ENCODE measurements around the gene DPH6.
"Not testable (repeated sequence)": the region's sequence is repeated elsewhere in the genome, so short reads cannot be mapped to it uniquely, and the experiment has no call there.

The DPH6 gene

DNA sequence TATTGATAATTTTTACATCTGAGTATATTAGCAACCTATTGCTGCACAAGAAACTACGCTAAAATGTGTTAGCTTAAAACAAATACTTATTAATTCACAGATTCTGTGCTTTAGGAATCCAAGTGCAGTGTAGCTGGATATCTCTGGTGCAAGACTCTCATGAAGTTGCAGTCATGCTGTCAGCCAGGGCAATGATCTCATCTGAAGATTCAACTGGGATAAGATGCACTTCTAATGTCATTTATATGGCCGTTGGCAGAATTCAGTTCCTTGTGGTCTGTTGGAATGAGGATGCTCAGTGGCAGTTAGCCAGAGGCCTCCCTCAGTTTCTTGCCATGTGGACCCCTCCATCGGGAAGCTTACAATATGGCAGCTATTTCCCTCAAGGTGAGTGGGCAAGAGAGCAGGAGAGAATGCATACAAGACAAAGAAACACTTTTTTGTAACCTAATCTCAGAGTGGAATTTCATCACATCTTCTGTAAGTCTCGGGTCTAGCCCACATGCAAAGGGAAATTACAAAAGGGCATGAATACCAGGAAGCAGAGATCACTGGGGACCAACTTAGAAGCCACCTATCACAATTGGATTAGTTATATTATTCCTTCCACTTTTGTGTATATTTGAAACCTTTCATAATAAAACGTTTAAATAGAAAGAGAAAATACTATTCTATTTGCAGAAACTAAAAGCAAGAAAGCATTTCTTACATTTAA lies 61.6 kb downstream of the DPH6 start:
- DNase-seq: no peak

DNA sequence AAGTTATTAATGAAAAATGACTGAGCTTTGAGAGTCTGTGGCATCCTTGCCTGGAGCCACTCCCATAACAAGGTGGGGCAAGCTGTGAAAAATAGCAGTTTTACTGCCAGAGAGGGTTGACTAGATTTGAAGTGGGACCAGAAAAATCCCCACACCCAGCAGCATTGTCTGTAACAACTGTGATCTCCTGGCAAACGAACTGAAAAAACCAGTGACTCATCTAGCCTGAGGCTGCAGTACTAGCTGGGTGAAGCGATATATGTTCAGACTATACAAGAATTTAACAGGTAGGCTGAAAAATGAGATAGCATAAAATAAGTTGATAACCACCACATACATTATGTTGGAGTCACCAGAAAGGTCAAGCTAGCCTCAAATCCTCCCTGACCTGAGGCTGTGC lies 64.0 kb downstream of the DPH6 start:
- no peak for DNase-seq

DNA sequence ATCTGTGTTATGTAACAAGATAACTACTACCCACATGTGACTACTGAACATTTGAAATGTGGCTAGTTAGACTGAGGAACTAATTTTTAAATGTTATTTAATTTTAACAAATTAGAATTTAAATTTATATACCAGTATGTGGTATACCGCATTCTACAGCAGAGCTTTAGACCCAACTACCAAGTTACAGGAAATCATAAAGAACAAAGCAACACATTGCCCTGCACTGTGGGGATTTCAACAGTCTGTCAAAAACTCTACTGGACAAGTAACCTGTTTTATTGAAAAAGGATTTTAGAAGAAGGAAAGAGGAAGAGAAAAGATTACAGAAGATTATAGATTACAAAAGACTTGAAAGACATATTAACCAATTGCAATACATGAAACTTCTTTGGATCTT lies 64.9 kb downstream of the DPH6 start:
- no peak for DNase-seq

DNA sequence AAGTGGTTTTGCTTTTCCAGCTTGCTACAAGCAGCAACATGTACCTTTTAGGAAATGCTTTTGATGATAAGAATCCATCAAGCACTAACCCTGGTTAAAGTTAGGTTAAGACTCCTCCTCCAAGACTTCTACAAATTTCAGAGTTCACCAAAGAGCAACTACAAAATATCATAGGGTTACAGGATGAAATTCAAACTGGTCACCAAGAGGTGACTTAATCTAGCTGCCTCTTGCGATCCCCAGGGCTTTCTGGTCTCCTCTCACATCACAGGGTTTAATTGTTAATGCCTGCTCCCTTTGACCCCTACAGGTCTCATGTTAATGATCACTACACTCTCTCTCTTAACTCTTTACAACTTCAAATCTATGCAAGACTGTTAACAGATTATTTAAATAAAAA lies 66.5 kb downstream of the DPH6 start:
- no peak for DNase-seq

DNA sequence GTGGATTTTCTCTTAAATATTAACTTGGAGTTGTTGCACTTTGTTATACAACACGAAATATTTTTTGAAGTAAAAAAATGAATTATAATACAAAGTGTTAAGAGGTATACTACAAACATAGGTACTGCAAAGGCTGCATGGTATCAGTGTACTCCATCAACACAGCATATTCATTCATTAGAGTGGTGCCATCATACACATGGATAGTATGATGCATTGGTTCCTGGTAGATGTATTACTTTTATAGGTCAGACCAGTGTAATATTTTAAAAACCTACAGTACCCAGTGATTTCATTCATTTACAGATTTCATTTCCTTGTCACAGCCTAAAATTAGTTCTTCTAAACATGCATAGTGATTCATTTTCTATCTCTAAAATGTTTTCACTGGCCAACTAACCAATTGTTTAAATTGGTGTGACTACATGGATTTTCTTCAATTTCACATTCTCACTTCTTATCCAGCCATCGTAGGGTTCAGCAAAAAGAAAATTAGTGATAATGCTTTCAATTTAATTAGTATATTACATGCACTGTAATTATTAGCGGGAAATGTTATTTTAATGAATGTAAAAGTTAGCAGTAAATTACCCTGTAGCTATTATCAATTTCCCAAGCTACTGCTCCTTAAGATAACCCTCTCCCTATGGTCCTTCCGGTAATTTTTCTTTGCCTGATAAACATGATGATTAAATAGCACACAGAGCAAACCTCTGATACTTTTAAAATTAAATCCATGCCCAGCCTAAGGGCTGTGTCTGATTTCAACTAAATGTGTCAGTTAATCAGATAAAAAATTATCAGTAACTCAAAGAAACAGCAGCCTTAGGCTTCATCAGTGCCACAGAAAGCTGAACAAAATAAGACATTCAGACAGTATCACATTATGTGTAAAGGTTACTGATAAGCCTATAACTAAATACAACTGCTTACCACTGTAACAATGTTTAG lies 68.4 kb downstream of the DPH6 start:
- DNase-seq: no peak

DNA sequence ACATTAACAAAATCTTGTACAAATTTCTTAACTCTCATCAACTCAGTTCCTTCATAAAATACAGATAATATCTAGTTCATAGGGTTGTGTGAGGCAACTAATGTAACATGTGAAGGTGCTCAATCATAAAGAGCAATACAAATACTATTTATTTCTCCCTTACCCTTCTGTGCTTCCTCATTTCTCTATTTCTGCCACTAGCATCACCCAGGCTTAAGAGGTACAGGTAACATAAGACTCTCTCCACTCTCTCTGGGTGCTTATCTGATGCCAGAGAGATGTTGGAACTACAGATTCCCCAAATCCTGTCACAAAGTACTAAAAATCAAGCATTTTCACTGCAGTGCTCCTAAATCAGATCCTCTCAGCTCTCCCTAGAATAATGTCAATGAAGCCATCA lies 74.9 kb downstream of the DPH6 start:
- no peak for DNase-seq

DNA sequence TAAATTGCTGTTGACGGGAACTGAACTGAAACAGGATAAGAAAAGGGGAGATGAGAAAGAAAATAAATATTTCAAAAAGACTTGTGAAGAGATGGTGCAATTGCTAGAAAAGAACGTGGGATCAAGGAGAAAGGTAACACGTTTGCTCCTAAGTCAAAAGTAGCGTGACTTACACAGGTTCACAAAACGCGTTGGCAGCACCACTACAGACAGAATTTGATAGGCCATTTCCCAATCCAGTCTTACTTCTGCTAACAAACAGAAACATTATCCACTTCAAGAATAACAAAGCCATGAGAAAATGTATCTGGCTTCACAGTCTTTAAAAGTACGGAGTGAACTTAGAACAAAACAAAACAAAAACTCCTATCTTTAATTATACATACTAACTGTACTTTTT lies 75.5 kb downstream of the DPH6 start:
- no peak for DNase-seq

DNA sequence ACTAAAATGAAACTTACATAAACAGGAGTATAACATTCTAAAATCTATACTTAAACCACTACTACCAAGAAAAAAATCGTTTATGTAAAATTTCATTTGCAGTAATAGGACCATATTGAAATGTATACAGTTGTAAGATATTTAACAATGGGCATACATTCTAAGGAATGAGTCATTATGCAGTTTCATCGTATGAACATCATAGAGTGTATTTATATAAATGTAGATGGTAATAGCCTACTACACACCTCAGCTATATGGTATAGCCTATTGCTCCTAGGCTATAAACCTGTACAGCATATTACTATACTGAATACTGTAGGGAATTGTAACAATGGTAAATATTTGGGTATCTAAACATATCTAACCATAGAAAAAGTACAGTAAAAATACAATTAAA lies 79.5 kb downstream of the DPH6 start:
- DNase-seq: no peak

DNA sequence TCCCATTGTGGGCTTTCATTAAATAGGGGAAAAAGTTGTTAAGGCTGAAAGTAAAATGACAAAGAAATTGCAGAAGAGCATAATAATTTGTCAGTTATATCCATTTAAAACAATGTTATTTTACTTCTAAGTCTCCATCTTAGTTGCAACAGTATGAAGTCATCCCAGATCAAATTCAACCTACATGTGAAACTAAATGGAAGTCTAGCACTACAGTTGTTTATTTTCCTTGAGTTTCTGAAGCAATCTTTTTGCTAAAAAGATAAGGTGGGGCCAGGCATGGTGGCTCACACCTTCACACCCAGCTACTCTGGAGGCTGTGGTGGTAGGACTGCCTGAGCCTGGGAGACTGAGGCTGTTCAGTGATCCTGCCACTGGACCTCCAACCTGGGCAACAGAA lies 80.2 kb downstream of the DPH6 start:
- DNase-seq: no peak

DNA sequence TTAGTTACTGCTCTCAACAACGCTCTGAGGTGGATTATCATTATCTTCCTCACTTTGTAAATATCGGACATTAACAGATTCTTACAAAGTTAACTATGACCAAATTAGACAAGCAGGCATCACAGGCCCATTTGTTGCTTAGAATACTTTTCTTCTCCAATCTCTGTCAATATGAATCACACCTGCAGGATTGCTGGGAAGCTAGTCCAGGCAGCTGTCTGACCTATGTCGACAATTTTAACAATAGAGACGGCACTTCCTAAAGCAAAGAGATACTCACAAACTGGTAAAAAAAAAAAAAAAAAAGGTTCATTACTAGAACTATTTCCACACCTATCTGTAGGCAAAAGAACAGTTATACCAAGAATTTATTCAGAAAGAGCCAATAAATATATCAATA lies 85.3 kb downstream of the DPH6 start:
- DNase-seq: no peak

DNA sequence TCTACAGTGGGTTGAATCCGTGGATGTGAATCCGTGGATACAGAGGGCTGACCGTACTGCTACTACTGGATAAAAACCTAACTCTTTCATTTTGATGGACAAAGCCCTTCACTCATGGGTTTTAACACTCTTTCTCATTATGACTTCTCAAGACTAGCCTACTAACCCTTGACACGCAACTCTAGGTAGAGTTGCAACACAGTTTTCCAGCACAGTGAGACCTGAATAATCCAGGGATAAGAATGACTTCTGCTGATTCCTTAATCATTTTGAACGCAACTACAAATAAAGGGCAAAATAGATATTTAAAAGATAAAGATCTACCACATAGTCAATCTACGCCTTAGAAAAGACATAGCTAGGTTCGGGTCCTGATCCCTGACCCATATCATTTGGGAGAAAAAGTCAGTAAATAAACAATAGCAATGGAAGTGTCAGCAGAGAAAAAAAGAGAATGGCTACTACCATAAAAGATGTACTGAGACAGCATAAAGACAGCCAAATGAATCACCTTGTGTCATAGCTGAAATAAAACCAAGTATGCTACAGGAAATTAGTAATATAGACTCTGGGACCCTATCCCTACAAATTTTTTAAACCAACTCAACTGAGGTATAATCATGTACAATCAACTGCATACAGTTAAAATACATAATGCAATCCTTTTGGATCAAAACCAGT lies 87.6 kb downstream of the DPH6 start:
- DNase-seq: no peak

DNA sequence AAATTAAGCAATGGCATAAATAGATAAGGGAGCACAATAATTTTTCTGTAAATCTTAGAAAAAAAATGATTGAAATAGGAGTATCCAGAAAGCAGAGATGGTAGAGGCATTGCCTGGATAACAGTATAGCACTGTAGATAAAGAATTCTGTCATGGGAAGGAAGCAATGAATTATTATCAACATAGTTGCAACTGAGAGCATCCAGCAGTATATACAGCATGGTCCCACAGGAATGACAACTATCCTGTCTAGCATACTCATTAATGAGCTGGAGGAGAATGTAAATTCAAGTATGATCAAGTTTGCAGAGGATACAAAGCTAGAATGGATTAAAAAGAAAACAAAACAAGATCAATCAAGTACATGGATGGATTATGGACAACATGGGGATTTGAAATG lies 90.8 kb downstream of the DPH6 start:
- no peak for DNase-seq

DNA sequence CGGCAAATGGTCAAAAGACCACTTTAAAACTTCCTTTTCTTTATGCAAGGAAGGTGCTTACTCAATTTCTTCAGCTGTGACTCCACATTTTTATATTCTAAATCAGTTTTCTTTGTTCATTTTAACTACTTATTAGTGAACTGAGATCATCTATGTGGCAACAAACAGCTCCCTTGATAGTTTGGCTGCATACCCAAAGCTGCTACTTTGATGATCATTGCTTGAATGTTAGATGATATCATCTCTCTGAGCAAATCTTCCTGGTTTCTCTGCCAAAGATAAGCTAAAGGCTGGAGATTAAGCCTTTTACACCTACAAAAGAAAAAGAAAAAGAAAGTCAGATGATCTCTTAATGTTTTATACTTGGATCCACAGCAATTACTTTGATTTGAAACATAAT lies 95.5 kb downstream of the DPH6 start:
- DNase-seq: no peak

DNA sequence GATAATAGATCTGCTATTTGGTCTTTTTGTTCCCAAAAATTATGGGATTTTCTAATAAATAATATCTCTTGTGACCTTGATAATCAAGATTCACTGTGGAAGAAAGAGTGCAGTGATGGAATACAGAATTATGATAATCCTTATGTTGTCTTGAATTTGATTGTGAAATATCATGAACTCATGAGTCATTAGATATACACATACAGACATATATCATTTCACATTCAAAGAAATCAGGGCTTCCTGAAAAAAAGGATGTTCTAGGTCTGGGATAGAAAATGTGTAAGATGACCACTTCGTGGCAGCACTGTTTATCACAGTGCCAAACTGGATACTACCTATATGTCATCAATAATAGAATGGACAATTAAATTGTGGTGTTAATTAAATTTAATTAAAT lies 97.7 kb downstream of the DPH6 start:
- no peak for DNase-seq

DNA sequence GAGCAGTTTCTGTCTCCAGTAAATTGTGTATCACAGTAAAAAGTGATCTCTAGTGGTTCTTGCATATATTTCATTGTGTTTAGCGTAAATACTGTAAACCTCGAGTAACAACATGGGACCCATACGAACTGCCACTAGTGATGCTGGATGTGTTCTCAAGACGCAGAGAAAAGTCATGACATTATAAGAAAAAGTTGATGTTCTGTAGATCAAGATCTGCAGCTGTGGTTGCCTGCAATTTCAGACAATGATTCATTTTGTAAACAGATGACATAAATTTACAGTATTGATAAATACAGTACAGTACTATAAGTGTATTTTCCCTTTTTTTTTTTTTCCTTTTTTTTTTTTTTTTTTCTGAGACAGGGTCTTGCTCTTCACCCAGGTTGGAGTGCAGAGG lies 100.1 kb downstream of the DPH6 start:
- DNase-seq: no peak

DNA sequence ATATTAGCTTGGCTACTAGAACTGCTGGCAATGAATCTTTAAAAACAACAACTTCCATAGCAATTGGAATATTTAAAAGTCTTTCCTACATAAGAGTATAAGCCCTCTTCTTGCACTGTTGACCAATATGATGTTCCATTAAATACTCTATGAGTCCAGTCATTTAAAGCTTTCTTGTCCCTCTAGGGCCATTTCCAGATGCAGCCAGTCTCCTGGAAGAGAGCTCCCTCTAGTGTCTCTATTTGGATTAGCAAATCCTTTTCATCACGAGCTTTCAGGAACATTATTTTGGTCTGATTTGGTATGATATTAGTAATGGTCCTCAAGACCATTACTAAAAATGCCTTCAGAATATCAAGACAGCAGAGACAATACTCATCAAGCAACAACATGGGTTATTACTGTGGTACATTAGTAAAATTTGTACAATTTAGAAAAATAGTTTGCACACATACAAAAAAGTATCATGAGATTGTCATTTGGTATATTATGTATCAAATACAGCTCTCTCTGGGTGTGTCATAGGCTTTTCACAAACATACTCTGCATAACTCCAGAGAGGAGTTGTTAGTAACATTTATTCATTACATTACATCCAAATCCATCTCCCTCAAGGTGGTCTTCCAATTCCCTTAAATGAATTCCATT lies 101.3 kb downstream of the DPH6 start:
- DNase-seq: peak; percentile 53 to 67

DNA sequence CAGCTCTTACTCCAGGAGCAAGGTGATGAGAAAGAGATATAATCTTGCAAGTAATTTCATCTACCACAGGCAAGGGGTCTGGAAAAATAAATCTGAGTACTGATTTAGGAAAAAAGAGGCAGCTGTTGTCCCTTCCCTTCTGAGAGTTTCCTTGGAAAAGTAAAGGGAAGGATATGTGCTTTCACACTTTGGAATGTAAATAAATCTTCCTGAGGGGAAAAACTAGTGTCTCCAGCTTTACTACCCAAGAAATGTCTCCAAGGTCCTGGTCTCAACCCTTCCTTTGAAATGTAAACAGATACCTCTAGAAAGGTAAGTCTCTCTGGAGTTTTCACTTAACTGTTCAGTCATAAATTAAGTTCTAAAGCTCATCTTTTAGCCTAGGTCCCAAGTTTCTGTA lies 102.6 kb downstream of the DPH6 start:
- no peak for DNase-seq

DNA sequence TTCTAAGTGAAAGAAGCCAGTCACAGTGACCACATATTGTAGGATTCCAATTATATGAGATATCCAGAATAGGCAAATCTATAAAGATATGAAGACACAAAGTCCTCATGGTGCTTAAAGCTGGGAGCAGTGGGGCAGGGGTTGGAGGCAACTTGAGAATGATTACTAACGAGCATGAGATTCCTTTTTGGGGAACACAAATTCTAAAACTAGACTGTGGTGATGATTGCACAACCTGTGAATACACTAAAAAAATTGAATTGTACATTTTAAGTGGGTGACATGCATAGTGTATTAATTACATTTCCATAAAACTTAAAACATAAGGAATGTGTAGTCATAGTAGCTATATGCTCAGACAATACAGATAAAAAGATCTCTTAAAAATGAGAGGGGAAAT lies 103.2 kb downstream of the DPH6 start:
- DNase-seq: peak; percentile 56 to 76

DNA sequence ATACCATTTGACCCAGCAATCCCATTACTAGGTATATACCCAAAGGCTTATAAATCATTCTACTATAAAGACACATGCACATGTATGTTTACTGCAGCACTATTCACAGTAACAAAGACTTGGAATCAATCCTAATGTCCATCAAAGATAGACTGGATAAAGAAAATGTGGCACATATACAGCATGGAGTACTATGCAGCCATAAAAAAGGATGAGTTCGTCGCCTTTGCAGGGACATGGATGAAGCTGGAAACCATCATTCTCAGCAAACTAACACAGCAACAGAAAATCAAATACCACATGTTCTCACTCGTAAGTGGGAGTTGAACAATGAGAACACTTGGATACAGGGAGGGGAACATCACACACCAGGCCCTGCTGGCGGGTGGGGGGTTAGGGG lies 104.7 kb downstream of the DPH6 start:
- DNase-seq: not testable (repeated sequence)

DNA sequence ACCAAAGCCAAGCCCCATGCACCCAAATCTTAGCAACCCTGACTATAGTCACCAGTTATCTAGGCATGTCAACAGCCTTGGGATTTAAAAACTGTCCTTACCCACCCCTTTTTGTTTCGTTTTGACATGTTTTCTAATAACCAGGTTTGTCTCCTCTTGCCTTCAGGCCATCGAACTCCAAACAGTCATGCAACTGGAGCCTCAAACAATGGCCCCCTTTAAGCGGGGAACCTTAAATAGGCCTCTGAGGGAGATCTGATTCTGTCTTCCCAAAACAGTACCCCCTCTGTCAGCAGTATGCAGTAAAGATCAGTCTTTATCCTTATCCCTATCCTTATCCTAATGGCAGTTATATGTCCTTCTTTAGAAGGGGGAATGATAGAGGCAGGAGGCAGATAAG lies 105.7 kb downstream of the DPH6 start:
- DNase-seq: no peak

DNA sequence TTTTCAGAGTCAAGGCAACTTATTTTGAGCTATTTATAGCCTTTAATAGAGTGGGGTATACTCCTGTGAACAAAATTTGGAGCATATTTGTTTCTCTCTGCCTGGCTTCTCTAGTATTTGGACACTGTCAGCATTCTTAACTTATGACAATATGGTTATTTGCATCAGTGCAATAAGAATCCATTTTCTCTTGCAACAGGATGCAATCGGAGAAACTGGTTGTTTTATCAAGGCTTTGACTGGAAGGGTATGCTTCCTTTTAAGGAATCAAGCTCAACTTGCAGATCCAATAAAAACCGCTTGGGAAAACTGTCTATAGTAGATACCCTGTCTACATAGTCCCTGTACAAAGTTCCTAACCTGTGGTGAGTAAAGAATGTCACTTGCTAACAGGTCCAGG lies 106.7 kb downstream of the DPH6 start:
- no peak for DNase-seq

DNA sequence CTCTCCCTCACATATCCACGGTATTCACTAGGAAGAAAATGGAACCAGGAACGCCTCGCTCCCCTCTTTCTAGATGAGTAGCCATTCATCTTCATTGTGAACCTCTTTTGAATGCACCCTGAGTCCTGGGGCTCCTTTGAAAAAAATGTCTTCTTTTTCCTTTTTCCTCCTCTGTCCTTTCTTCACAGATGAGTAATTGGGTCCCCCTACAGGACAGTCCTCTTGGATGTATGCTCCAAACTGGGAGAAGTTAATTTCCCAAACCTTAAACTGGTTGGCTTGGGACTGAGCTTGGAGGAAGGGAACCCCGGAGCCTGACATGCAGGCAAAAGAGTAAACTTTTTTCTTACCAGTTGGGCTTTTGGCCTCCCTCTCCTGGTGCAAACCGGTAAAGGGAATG lies 108.8 kb downstream of the DPH6 start:
- DNase-seq: no peak

DNA sequence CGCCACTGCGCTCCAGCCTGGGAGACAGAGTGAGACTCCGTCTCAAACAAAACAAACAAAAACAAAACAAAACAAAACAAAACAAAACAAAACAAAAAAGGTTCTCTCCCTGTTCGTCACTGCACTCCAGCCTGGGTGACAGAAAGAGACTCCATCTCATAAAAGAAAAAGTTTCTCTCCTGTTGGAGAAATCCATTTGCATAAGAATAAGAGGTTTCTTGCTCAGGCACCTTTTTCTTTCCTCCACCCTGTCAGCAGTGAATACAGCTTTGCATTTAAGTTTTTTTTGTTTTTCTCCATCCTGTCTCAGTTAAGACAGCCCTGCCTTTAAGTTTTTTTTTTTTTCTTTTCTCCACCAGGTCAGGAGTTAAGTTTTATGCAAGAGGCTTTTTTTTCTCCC lies 109.5 kb downstream of the DPH6 start:
- DNase-seq: no peak

Data from inflammatory macrophage (primary cell).